A549 (cell line): Measurements from ENCODE around the gene MAPK11.

Source experiments
- CTCF ChIP-seq: fragments of >200 bp; sonication (Bioruptor Twin); formaldehyde crosslinking; IDR thresholded peaks from 3 replicates; pipeline ENCODE4 v1.5.1; 2016
- EP300 ChIP-seq, 2 experiments: fragments of >200 bp; sonication (Bioruptor Twin); formaldehyde crosslinking; IDR thresholded peaks; 2 replicates in 1 of 2; 3 replicates in 1 of 2; pipeline ENCODE4 v1.6.1; 2016 to 2017
- HDAC2 ChIP-seq: fragments of 200-600 bp; sonication (generic); IDR thresholded peaks from 2 replicates; pipeline ENCODE4 v1.6.1; 2016
- MAX ChIP-seq: IDR thresholded peaks from 2 replicates; pipeline ENCODE4 v1.6.1; 2012
- POLR2A ChIP-seq: IDR thresholded peaks from 2 replicates; pipeline ENCODE4 v1.6.1; 2012; ENCODE audit warnings: mild to moderate bottlenecking, low read length
- SMC3 ChIP-seq: fragments of >200 bp; sonication (Bioruptor Twin); formaldehyde crosslinking; IDR thresholded peaks from 3 replicates; pipeline ENCODE4 v1.6.1; 2018; ENCODE audit warnings: inconsistent platforms
- TFCP2L1 ChIP-seq: fragments of 250-450 bp; sonication (Bioruptor Pico); IDR thresholded peaks from 2 replicates; pipeline ENCODE4 v1.5.0; 2021; ENCODE audit warnings: mild to moderate bottlenecking
- TF ChIP-seq, protein P1 (sequence below): fragments of >200 bp; sonication (Bioruptor Twin); formaldehyde crosslinking; IDR thresholded peaks from 3 replicates; pipeline ENCODE4 v1.6.1; 2016

DNA sequence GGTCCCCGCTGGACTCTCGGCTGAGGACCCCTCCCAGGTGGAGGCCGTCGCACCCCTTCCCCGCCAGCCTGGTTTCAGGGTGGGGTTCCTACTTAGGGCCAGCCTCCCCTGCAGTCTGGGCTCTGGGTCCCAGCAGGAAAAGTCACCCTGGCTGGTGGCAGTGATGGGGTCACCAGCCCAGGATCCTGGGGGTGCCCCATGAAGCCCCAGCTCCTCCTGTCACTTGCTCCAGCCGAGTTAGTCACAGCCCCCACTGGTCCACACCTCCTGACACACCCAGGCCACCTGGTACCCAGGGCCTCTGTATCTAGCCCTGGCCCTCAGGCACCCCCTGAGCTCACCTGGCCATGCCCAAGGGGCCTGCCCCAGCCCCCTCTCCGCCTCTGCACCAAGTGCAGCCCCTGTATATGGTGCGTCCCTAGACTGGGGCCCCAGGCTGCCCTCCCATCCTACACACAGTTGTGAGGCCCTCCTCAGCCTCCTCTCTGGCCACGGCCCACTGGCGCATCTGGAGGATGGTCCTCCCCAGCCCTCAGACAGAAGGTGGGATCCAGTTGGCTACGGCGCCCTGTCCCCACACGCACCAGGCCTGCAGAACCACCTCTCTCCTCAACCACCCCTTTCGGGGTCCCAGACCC lies 30.6 kb upstream of the MAPK11 start:
- TF ChIP-seq, protein P1, sequence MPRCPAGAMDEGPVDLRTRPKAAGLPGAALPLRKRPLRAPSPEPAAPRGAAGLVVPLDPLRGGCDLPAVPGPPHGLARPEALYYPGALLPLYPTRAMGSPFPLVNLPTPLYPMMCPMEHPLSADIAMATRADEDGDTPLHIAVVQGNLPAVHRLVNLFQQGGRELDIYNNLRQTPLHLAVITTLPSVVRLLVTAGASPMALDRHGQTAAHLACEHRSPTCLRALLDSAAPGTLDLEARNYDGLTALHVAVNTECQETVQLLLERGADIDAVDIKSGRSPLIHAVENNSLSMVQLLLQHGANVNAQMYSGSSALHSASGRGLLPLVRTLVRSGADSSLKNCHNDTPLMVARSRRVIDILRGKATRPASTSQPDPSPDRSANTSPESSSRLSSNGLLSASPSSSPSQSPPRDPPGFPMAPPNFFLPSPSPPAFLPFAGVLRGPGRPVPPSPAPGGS = no peak
- TF ChIP-seq EP300 (IDR thresholded peaks at IDR 0.05) (no peak), CTCF (no peak), POLR2A (no peak), HDAC2 (no peak), MAX (no peak), TFCP2L1 (CRISPR knock-in tag) (no peak), SMC3 (no peak)
